Esophagus squamous epithelium (tissue), 5 donors: Measurements from ENCODE around the gene DEFB124. TPM values are rescaled to one million over a fixed set of nuclear protein-coding genes. Genes with fewer than 3 reads are reported as not detected.
A peak's percentile ranks its signal among the peaks of the same experiment; 100 is the strongest.

Experiments used
- DNase-seq: peaks from one replicate; lab custom pipeline; 2025; lab: John Stamatoyannopoulos, UW
- H3K27ac ChIP-seq, 4 donors: fragments of 200-600 bp; sonication (generic); one replicate each; pipeline ENCODE4 v1.5.1; 2016 to 2019; ENCODE audit warnings: mild to moderate bottlenecking in 1 of 4
- H3K27me3 ChIP-seq, 4 donors: fragments of 200-600 bp; sonication (generic); 1 replicate in 3 of 4; 2 replicates in 1 of 4; pipeline versions ENCODE4 v1.5.1 to v1.6.0; 2017 to 2021; ENCODE audit warnings: antibody characterized with exemption in 1 of 4
- H3K36me3 ChIP-seq, 3 donors: fragments of 200-600 bp; sonication (generic); one replicate each; pipeline ENCODE4 v1.5.1; 2016 to 2019
- H3K4me1 ChIP-seq, 3 donors: fragments of 200-600 bp; sonication (generic); one replicate each; pipeline ENCODE4 v1.5.1; 2017 to 2019
- H3K4me3 ChIP-seq, 4 donors: fragments of 200-600 bp; sonication (generic); 1 replicate in 3 of 4; 2 replicates in 1 of 4; pipeline ENCODE4 v1.5.1; 2016 to 2019; ENCODE audit warnings: mild to moderate bottlenecking in 2 of 4, moderate library complexity in 1 of 4
- H3K9me3 ChIP-seq, 3 donors: fragments of 200-600 bp; sonication (generic); one replicate each; pipeline ENCODE4 v1.5.1; 2016 to 2019
- CTCF ChIP-seq, 6 experiments: fragments of 450-650 bp in 4 of 6; fragments of 200-600 bp in 2 of 6; sonication (generic) in 2 of 6; IDR thresholded peaks; one replicate each; pipeline ENCODE4 v1.5.1; 2016 to 2019; ENCODE audit warnings: antibody characterized with exemption in 6 of 6, mild to moderate bottlenecking in 4 of 6, moderate library complexity in 4 of 6
- POLR2A ChIP-seq, 4 donors: fragments of 450-650 bp; IDR thresholded peaks; one replicate each; pipeline ENCODE4 v1.6.1; 2017; ENCODE audit warnings: antibody characterized with exemption in 4 of 4, mild to moderate bottlenecking in 4 of 4, moderate library complexity in 3 of 4
- WGBS, 2 donors: methylation state at CpG; one replicate each; pipeline ENCODE4 v1.1.5; 2018; 5-methylcytosine and 5-hydroxymethylcytosine counted together
- intact Hi-C: fragments of 100-400 bp; cut with DNase I; formaldehyde crosslinking; loops from one replicate; pipeline ENCODE4 v1.15.0; 2022
- total RNA-seq, 4 donors: library from RNA; depleted of rRNA; stranded (reverse); fragments of >200 nt; gene quantifications; one replicate each; pipeline ENCODE4 v1.1.0, GENCODE V29; 2016
- donor health status: DM: yes; HTN: yes; CAD: no.

DEFB124 gene
- total RNA-seq, 4 donors from 2014 or later: not detected

- Histone ChIP-seq H3K36me3 (no peaks in the 10 kb centered on the region), H3K4me1 (peaks cover 0 to 21% (median 0%) of the 10 kb centered on the region in 3 donors), H3K9me3 (no peaks in the 10 kb centered on the region), H3K27ac (no peak overlapping the region), H3K27me3 (peaks cover 0 to 18% (median 0%) of the 10 kb centered on the region in 4 donors), H3K4me3 (no peak overlapping the region)
- no peak for DNase-seq
- no peak for TF ChIP-seq CTCF (IDR thresholded peaks at IDR 0.05)
- TF ChIP-seq POLR2A (IDR thresholded peaks at IDR 0.05): no peak
- 48 to 62% methylated on average over 3 of the region's 3 CpGs for WGBS, 2 donors
- intact Hi-C loops: no loop called here
These were observed 14.2 kb upstream of the DEFB124 start for GRCh38 chr20:31489152-31489551.

GRCh38 chr20:31488115-31488514 lies 13.2 kb upstream of the DEFB124 start:
- Histone ChIP-seq H3K36me3 (no peaks in the 10 kb centered on the region), H3K27ac (peak overlapping the region in 1 of 4 donors; percentile 21), H3K4me1 (peaks cover 0 to 26% (median 0%) of the 10 kb centered on the region in 3 donors), H3K27me3 (peaks cover 0 to 23% (median 0%) of the 10 kb centered on the region in 4 donors), H3K4me3 (no peak overlapping the region), H3K9me3 (no peaks in the 10 kb centered on the region)
- 59 to 60% methylated on average over 1 to 2 of the region's 2 CpGs for WGBS, 2 donors
- TF ChIP-seq CTCF (IDR thresholded peaks at IDR 0.05): no peak
- no peak for TF ChIP-seq POLR2A (IDR thresholded peaks at IDR 0.05)
- intact Hi-C loops: no loop called here
- DNase-seq: no peak

GRCh38 chr20:31485450-31486339 lies 10.8 kb upstream of the DEFB124 start:
- TF ChIP-seq POLR2A (IDR thresholded peaks at IDR 0.05): no peak
- TF ChIP-seq CTCF (IDR thresholded peaks at IDR 0.05): no peak
- no peaks in the 10 kb centered on the region for H3K9me3 ChIP-seq
- 6 to 7% methylated on average over 15 to 21 of the region's 31 CpGs for WGBS, 2 donors
- peaks cover 0 to 23% (median 0%) of the 10 kb centered on the region in 4 donors for H3K27me3 ChIP-seq
- intact Hi-C loops: no loop called here
- peak overlapping the region in 3 of 4 donors; percentile 18 to 53 (median 22) for H3K4me3 ChIP-seq
- no peaks in the 10 kb centered on the region for H3K36me3 ChIP-seq
- H3K4me1 ChIP-seq: peaks cover 0 to 26% (median 0%) of the 10 kb centered on the region in 3 donors
- peak overlapping the region; percentile 58 to 82 (median 72) for H3K27ac ChIP-seq
- DNase-seq: no peak

GRCh38 chr20:31484001-31484400 lies 9.1 kb upstream of the DEFB124 start:
- intact Hi-C loops: no loop called here
- Histone ChIP-seq H3K4me1 (peaks cover 0 to 26% (median 0%) of the 10 kb centered on the region in 3 donors), H3K9me3 (no peaks in the 10 kb centered on the region), H3K27me3 (peaks cover 0 to 23% (median 0%) of the 10 kb centered on the region in 4 donors), H3K27ac (peak overlapping the region in 2 of 4 donors; percentile 76 to 82), H3K4me3 (no peak overlapping the region), H3K36me3 (no peaks in the 10 kb centered on the region)
- TF ChIP-seq CTCF (IDR thresholded peaks at IDR 0.05): no peak
- no peak for TF ChIP-seq POLR2A (IDR thresholded peaks at IDR 0.05)
- no peak for DNase-seq
- WGBS, 2 donors: 25 to 50% methylated on average over 9 of the region's 36 CpGs

GRCh38 chr20:31476643-31477215 lies 1.8 kb upstream of the DEFB124 start:
- TF ChIP-seq POLR2A (IDR thresholded peaks at IDR 0.05) (no peak), CTCF (IDR thresholded peaks at IDR 0.05) (no peak)
- intact Hi-C loops: no loop called here
- Histone ChIP-seq H3K4me1 (peaks cover 7 to 26% (median 8%) of the 10 kb centered on the region in 3 donors), H3K27ac (peak overlapping the region in 3 of 4 donors; percentile 11 to 83 (median 80)), H3K36me3 (no peaks in the 10 kb centered on the region), H3K9me3 (no peaks in the 10 kb centered on the region), H3K27me3 (peaks cover 0 to 30% (median 0%) of the 10 kb centered on the region in 4 donors), H3K4me3 (peak overlapping the region in 2 of 4 donors; percentile 44 to 65)
- WGBS, 2 donors: 53 to 75% methylated on average over 3 to 4 of the region's 6 CpGs
- DNase-seq: no peak
